Activated T-cell treated with anti-CD3 and anti-CD28 coated beads, Interleukin-2, amount 50 U/mL, for 4 hours (primary cell): ENCODE measurements around the gene CCDC195. TPM values are rescaled to one million over a fixed set of nuclear protein-coding genes. Genes with fewer than 3 reads are reported as not detected.

ENCODE experiments used
- ATAC-seq, 2 donors: fragments of 200-7000 bp; cut with Tn5 transposase; one replicate each; pipeline ENCODE4 v1.10.0; 2021
- DNase-seq: peaks from one replicate; pipeline ENCODE4 v3.0.0-alpha.2; 2020
- H3K27me3 Mint-ChIP-seq: one replicate; pipeline ENCODE4 v1.8.0; 2021; ENCODE audit warnings: low read depth, mixed read lengths
- H3K36me3 Mint-ChIP-seq: one replicate; pipeline ENCODE4 v1.8.0; 2022; ENCODE audit warnings: mixed read lengths; ENCODE audit not compliant: insufficient read depth
- H3K4me1 Mint-ChIP-seq: one replicate; pipeline ENCODE4 v1.8.0; 2021; ENCODE audit warnings: low read depth, mixed read lengths
- H3K4me3 Mint-ChIP-seq: one replicate; pipeline ENCODE4 v1.8.0; 2021; ENCODE audit warnings: mild to moderate bottlenecking, moderate library complexity, mixed read lengths
- H3K9me3 Mint-ChIP-seq: one replicate; pipeline ENCODE4 v1.8.0; 2021; ENCODE audit warnings: mixed read lengths
- total RNA-seq, 3 donors: library from RNA; stranded (reverse); gene quantifications; one replicate each; pipeline ENCODE4 v1.2.1, GENCODE V29; 2021

Gene CCDC195, protein sequence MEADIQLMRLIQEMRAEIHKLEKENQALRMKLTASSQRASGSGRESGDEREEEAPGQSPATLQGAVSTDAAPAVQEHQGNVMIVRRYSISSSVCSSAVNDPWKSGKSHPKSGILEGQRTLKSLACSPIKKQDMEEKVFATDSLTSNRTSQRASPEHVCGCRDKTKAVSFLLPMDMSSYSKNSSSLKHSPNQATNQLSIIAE
- not detected for total RNA-seq

DNA sequence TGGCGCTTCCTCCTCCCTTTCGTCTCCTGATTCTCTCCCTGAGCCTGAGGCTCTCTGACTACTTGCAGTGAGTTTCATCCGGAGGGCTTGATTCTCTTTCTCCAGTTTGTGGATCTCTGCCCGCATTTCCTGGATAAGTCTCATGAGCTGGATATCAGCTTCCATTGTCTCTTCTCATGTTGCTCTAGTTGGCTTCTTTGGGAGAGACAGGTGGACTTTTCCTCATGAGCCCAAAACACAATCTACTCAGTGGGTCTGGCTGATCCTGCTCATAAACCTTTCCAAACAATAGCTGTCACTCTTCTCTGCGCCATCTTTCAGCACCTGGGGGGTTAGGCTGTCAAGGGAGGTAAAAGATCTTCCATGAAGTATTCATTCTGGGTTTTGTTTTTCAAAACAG, at the start of gene CCDC195:
Gene CCDC195 (minus strand): TSS at position 165 of the 400 bp plus-strand sequence. CDS start 0 bp downstream, at position 165.
- H3K4me3 Mint-ChIP-seq = no peak within 1 kb of the TSS
- H3K27me3 Mint-ChIP-seq = peaks cover 5% of the 10 kb centered on the region
- H3K36me3 Mint-ChIP-seq = no peaks in the 10 kb centered on the region
- no peak for DNase-seq
- H3K9me3 Mint-ChIP-seq = peaks cover 11% of the 10 kb centered on the region
- no peak for ATAC-seq
- H3K4me1 Mint-ChIP-seq = no peaks in the 10 kb centered on the region

DNA sequence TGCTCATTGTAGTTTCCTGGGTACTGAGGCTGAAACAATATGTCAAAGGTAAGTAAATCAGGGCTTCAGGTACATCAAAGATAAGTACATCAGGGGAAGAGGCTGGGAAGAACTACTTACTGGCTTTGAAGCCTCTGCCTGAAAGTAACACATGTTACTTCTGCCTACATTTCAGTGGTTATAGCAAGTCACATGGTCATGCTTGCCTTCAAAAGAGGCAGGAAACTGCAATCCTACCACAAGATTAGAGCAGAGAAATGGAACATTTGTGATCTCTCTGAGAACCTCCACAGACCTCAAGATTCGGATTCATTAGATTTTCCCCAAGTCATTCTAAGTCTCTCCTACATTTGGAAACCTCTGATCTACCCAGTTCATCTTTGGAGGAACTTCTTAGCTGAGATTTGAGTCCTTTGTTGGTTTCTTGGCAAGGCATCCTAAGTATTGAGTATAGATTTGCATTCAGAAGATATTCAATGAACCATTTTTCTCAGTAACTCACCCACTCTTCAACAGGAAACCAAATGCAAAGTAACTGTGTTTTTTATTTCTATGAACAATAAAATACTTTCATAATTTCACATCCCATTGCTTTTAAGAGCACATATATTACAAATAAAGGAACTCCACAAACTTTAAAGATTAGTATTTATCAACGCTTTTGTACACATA, 48.5 kb upstream of the CCDC195 start:
- Mint-ChIP-seq H3K4me3 (no peak overlapping the region), H3K27me3 (no peaks in the 10 kb centered on the region), H3K4me1 (peaks cover 29% of the 10 kb centered on the region), H3K9me3 (peaks cover 20% of the 10 kb centered on the region), H3K36me3 (peaks cover 76% of the 10 kb centered on the region)
- ATAC-seq = peak; percentile 65 to 68
- no peak for DNase-seq

DNA sequence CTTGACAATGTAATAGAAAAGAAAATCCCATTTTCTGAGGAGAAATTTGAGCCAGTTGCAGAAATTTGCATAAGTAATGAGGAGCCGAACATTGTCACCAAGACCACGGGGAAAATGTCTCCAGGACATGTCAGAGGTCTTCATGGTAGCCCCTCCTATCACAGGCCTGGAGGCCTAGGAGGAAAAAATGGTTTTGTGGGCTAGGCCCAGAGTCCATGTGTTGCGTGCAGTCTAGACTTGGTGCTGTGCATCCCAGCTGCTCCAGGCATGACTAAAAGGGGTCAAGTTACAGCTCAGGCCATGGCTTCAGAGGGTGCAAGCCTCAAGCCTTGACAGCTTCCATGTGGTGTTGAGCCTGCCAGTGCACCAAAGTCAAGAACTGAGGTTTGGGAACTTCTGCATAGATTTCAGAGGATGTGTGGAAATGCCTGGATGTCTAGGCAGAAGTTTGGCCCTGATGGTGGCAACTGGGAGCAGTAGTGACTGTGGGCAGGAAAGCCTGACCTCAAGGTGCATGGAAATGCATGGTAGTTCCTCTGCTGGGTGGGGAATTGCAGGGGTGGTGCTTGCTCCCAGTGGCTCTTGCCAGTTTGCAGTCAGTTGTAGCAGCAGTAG, 41.9 kb upstream of the CCDC195 start:
- H3K9me3 Mint-ChIP-seq = peaks cover 43% of the 10 kb centered on the region
- ATAC-seq = no peak

DNA sequence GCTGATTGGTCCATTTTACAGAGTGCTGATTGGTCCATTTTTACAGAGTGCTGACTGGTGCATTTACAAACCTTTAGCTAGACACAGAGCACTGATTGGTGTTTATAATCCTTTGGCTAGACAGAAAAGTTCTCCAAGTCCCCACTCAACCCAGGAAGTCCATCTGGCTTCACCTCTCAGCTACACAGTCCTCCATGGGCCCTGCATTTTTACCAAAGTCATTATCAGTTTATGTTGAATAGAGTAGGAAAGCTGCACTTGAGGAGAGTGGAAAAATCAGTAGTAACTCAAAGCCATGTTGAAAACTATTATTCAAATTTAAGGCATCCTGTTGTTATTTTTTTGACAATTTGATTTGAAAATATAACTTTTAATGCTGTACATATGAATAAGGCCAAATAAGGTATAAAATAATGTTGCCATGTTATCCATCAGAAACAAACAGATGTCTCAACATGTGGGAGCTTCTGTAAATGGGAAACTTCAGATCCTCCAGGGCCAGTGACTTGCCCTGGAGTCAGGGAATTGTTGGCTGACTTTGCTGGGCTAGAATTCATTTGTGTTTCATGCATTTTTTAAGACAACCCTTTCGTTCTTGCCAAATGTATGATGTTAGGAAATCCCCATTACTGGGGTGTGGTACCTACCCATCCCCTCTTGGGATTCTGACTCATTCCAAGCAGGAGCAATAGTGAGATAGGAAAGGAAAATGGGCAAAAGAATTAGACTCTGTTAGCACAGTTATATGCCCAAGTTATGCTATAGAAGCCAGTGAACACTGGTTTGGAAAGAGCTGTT, 37.8 kb upstream of the CCDC195 start:
- peaks cover 19% of the 10 kb centered on the region for H3K9me3 Mint-ChIP-seq
- DNase-seq = no peak
- ATAC-seq = no peak
- H3K27me3 Mint-ChIP-seq = peaks cover 2% of the 10 kb centered on the region
- H3K4me1 Mint-ChIP-seq = no peaks in the 10 kb centered on the region
- H3K4me3 Mint-ChIP-seq = no peak overlapping the region
- H3K36me3 Mint-ChIP-seq = peaks cover 19% of the 10 kb centered on the region

More for the DNA sequence above, 41.9 kb upstream of the CCDC195 start:
- H3K27me3 Mint-ChIP-seq = no peaks in the 10 kb centered on the region
- H3K4me1 Mint-ChIP-seq = peaks cover 3% of the 10 kb centered on the region
- H3K36me3 Mint-ChIP-seq = peaks cover 54% of the 10 kb centered on the region
- no peak overlapping the region for H3K4me3 Mint-ChIP-seq
- no peak for DNase-seq

DNA sequence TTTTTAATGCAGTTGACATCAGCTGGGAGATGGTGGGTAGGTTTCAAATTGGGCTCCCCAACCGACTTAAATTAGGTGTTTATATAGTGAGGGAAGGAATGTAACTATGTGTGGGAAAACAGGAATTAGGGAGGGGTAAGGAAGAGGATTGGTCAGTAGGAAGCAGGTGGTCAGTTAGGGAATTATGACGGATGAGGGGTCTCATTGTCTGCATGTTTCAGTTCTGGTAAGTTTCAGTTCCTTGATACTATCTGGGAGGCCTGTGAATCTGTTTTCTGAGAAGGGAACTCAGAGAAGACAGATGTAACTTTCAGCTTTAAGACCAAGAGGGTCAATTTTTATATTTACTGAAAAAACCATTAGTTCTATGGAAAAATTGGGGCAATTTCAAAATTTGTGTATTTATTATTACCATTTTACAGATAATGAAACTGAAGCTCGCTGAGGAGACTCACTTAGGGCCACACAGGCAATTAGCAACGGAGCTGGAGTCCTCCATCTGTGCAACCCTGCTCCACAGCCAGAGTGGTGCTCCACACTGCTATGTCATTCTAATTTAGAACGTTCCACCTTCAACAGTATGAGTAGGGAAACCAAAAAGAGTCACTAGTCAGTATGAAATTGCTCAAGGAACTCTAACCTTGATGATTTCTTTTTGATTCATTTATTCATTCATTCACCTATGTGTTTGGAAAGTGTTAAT, 36.0 kb upstream of the CCDC195 start:
- Mint-ChIP-seq H3K27me3 (peaks cover 4% of the 10 kb centered on the region), H3K4me3 (no peak overlapping the region), H3K36me3 (peaks cover 2% of the 10 kb centered on the region), H3K9me3 (peaks cover 6% of the 10 kb centered on the region), H3K4me1 (no peaks in the 10 kb centered on the region)
- no peak for ATAC-seq
- no peak for DNase-seq

DNA sequence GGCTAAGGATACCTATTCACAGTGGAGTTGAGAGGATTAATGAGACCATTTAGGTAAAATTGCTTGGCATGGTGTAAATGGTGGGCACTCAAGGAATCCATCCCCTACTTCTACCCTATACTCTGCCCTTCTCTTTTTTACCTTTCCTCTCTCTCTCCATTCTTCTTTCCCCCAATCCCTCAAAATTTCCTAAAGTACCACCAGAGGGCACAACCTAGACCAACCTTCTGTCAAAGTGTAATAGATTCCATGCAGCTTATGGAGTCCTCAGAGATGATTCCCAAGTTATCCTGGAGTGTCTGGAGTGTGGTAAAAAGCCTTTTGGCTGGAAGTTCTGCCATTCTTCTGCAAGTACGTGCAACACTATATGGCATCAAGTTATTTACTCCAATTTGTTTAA, 33.0 kb upstream of the CCDC195 start:
- H3K4me3 Mint-ChIP-seq = no peak overlapping the region
- ATAC-seq (no peak), DNase-seq (no peak)
- no peaks in the 10 kb centered on the region for H3K9me3 Mint-ChIP-seq
- no peaks in the 10 kb centered on the region for H3K4me1 Mint-ChIP-seq
- no peaks in the 10 kb centered on the region for H3K36me3 Mint-ChIP-seq
- H3K27me3 Mint-ChIP-seq = peaks cover 4% of the 10 kb centered on the region

DNA sequence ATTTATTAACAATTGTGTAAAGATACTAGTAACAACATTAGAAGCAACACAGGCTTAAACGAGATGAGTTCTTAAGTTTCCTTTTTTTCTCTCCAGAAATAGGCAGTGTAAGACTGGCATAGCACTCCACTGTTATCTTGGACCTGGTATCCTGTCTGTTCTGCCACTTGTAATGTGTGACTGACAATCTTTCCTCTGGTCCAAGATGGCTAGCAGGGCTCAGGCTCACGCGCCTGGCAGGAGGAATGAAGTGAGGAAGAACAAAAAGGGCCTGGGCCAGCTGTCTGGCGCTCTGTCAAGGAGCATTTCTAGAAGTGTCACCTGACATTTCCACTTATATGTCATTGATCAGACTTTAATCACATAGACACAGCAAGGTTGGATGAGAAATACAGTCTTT, 31.6 kb upstream of the CCDC195 start:
- Mint-ChIP-seq H3K9me3 (no peaks in the 10 kb centered on the region), H3K4me1 (no peaks in the 10 kb centered on the region), H3K36me3 (no peaks in the 10 kb centered on the region), H3K4me3 (no peak overlapping the region), H3K27me3 (peaks cover 4% of the 10 kb centered on the region)
- no peak for ATAC-seq
- no peak for DNase-seq

DNA sequence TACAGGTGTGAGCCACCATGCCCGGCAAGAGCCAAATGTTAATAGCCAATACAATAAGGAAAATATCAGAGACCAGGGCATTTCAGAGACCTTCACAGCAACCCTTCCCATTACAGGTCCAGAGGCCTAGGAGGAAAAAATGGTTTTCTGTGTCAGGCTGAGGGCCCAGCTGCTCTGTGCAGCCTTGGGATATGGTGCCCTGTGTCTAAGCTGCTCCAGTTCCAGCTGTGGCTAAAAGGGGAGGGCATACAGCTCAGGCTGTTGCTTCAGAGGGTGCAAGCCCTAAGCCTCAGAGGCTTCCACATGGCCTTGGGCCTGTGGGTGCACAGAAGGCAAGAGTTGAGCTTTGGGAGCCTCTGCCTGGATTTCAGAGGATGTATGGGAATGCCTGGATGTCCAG, 20.1 kb upstream of the CCDC195 start:
- H3K4me3 Mint-ChIP-seq = no peak overlapping the region
- H3K4me1 Mint-ChIP-seq = no peaks in the 10 kb centered on the region
- DNase-seq (no peak), ATAC-seq (no peak)
- peaks cover 5% of the 10 kb centered on the region for H3K36me3 Mint-ChIP-seq
- H3K9me3 Mint-ChIP-seq = peaks cover 25% of the 10 kb centered on the region
- H3K27me3 Mint-ChIP-seq = peaks cover 7% of the 10 kb centered on the region

DNA sequence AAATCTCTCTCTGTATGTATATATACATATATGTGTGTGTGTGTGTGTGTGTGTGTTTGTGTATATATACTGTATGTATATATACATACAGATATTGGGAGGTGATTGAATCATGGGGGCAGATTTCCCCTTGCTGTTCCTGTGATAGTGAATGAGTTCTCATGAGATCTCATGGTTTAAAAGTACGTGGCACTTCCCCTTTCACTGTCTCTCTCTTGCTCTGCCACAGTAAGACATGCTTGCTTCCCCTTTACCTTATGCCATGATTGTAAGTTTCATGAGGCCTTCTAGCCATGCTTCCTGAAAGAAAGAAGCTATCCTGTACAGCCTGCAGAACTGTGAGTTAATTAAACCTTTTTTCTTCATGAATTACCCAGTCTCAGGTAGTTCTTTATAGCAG, 18.8 kb upstream of the CCDC195 start:
- DNase-seq (no peak), ATAC-seq (no peak)
- peaks cover 25% of the 10 kb centered on the region for H3K9me3 Mint-ChIP-seq
- no peak overlapping the region for H3K4me3 Mint-ChIP-seq
- no peaks in the 10 kb centered on the region for H3K4me1 Mint-ChIP-seq
- H3K36me3 Mint-ChIP-seq = peaks cover 5% of the 10 kb centered on the region
- peaks cover 5% of the 10 kb centered on the region for H3K27me3 Mint-ChIP-seq

DNA sequence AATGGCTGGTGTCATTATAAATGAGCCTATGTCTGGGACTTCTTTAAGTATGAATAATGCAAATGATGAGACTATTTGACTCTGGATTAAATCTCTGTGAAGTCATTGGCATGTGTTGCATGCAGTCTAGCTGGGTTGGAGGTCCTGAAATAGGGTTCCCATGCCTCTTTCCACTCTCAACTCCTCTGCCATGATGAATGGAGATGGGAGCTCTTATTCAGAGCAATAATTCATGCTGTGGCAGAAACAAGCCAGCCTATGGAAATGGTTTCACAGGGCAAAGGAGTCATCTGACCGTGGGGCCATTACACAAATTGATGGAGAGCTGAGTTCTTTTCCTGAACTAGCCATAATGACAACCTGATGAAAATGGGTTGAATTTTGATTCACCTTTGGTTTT, 15.5 kb upstream of the CCDC195 start:
- H3K9me3 Mint-ChIP-seq = peaks cover 24% of the 10 kb centered on the region
- H3K36me3 Mint-ChIP-seq = peaks cover 8% of the 10 kb centered on the region

DNA sequence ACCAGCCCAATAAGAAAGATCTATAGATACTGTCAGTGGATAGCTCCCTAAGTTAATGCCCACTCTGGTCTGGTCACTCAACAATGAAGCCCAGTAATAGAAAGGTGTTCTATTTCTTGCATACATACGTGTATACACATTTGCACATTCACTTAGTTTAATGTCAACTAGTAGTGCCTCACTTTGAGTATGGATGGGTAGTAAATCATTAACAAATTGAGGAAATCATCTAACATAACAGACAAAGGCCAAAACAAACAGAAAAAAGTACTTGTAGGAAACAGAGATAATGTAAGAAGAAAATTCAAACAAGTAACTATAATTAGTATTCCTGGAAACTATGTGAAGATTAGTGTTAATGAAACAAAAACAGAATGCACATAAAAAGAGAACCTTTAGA, 13.3 kb upstream of the CCDC195 start:
- Mint-ChIP-seq H3K36me3 (peaks cover 3% of the 10 kb centered on the region), H3K9me3 (peaks cover 9% of the 10 kb centered on the region), H3K4me3 (no peak overlapping the region), H3K27me3 (peaks cover 6% of the 10 kb centered on the region), H3K4me1 (no peaks in the 10 kb centered on the region)
- DNase-seq (no peak), ATAC-seq (no peak)

More for the DNA sequence above, 15.5 kb upstream of the CCDC195 start:
- H3K27me3 Mint-ChIP-seq = peaks cover 6% of the 10 kb centered on the region
- DNase-seq (no peak), ATAC-seq (no peak)
- no peak overlapping the region for H3K4me3 Mint-ChIP-seq
- H3K4me1 Mint-ChIP-seq = no peaks in the 10 kb centered on the region

DNA sequence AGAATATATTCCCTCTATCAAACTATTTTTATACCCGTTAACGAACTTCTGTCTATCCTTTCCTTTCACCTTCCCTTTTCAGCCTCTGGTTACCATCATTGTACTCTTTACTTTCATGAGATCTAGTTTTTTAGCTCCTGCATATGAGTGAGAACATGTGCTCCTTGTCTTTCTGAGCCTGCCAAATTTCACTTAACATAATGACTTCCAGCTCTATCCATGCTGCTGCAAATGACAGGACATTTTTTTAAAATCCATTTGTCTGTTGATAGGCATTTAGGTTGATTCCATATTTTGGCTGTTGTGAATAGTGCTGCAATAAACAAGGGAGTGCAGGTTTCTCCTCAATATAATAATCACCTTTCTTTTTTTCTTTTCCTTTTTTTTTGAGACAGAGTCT, 8.2 kb upstream of the CCDC195 start:
- DNase-seq (no peak), ATAC-seq (no peak)
- Mint-ChIP-seq H3K9me3 (peaks cover 9% of the 10 kb centered on the region), H3K4me1 (no peaks in the 10 kb centered on the region), H3K27me3 (peaks cover 2% of the 10 kb centered on the region), H3K4me3 (no peak overlapping the region), H3K36me3 (peaks cover 1% of the 10 kb centered on the region)

DNA sequence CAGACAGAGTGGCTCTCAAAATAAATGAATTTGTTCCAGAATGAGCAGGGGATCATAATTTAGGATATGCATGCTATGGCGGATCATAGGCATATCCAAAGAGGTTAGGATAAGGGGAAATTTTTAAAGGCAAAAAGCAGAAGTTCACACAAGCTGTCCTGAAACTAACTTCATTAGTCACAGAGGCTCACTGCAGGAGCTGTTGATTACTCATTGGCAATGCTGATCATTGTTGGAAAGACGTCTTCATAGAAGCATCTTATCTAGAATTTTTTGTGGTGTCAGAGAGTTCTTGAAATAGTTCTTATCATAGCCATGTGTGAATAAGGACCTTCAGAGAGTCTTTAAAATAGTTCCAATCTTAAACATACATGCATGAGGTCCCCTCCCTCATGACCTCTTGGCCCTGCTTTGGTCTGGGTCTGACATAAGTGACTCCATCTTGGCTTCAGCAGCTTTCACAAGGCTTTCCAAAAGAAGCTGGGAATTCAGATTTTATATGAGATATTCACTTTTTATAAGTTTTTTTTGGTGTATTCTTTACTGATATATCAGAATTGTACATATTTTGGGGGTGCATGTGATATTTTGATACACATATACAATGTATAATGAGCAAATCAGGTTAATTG, 7.5 kb upstream of the CCDC195 start:
- Mint-ChIP-seq H3K4me1 (no peaks in the 10 kb centered on the region), H3K9me3 (peaks cover 9% of the 10 kb centered on the region), H3K4me3 (no peak overlapping the region), H3K27me3 (peaks cover 2% of the 10 kb centered on the region), H3K36me3 (no peaks in the 10 kb centered on the region)
- no peak for DNase-seq
- peak in 1 of 2 donors; percentile 34 for ATAC-seq
